Panc1 (cell line): Measurements from ENCODE around the gene LHX3.

Experiments used
- POLR2AphosphoS5 ChIP-seq: IDR thresholded peaks from 2 replicates; pipeline ENCODE4 v1.6.1; 2012; ENCODE audit warnings: mild to moderate bottlenecking, low read depth, low read length, moderate library complexity
- TF ChIP-seq, protein P1 (sequence below): fragments of 450-650 bp; IDR thresholded peaks from 2 replicates; pipeline ENCODE4 v1.5.1; 2017; ENCODE audit warnings: mild to moderate bottlenecking

DNA sequence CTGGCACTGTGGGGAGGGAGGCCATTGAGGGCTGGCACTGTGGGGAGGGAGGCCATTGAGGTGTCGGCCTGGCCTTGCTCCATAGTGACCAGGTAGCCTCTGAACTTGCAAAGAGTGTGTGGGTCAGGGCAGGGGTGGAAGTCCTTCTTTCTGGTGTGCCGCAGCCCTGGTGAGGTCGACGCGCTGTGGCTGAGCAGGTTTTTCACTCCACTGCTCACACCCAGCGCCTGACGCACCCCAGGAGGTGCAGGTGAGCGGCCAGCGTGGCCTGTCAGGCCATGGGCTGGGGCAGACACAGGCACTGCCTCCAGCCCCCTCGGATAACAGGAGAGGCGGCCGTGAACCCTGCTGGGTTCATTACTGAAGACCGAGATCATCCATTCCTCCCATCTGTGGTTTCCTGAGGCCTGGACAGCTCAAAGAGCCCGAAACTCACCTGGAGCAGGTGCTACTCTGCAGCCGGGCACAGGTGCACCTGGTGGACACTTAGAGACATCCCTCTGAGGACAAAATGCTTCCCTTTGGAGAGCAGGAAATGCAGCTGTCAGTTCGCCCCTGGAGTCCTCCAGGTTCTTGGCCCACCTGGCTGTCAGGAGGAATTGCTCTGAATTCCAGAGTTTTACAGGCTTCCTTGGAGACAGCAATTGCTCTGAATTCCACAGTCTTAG, 32.4 kb downstream of the LHX3 start:
- TF ChIP-seq, protein P1, sequence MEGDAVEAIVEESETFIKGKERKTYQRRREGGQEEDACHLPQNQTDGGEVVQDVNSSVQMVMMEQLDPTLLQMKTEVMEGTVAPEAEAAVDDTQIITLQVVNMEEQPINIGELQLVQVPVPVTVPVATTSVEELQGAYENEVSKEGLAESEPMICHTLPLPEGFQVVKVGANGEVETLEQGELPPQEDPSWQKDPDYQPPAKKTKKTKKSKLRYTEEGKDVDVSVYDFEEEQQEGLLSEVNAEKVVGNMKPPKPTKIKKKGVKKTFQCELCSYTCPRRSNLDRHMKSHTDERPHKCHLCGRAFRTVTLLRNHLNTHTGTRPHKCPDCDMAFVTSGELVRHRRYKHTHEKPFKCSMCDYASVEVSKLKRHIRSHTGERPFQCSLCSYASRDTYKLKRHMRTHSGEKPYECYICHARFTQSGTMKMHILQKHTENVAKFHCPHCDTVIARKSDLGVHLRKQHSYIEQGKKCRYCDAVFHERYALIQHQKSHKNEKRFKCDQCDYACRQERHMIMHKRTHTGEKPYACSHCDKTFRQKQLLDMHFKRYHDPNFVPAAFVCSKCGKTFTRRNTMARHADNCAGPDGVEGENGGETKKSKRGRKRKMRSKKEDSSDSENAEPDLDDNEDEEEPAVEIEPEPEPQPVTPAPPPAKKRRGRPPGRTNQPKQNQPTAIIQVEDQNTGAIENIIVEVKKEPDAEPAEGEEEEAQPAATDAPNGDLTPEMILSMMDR, result no peak
- TF ChIP-seq POLR2AphosphoS5, result no peak
